Prostate gland (tissue), 2 donors: Measurements from ENCODE around the gene ROBO1. TPM values are rescaled to one million over a fixed set of nuclear protein-coding genes. Genes with fewer than 3 reads are reported as not detected.

Experiments used
- DNase-seq: peaks from one replicate; pipeline ENCODE4 v3.0.0-alpha.2; 2019; ENCODE audit warnings: low spot score
- H3K27ac ChIP-seq, 2 donors: fragments of 200-600 bp; sonication (generic); 2 replicates each; pipeline ENCODE4 v1.5.1; 2017 to 2019
- H3K27me3 ChIP-seq: fragments of 200-600 bp; sonication (generic); replicated peaks from 2 replicates; pipeline ENCODE4 v1.5.1; 2019; ENCODE audit not compliant: insufficient read depth
- H3K36me3 ChIP-seq, 2 donors: fragments of 200-600 bp; sonication (generic); 1 replicate in 1 of 2; 2 replicates in 1 of 2; pipeline versions ENCODE4 v1.5.1 to v1.8.1; 2017 to 2019
- H3K4me1 ChIP-seq: fragments of 200-600 bp; sonication (generic); replicated peaks from 2 replicates; pipeline ENCODE4 v1.5.1; 2019
- H3K4me3 ChIP-seq, 2 donors: fragments of 200-600 bp; sonication (generic); 2 replicates each; pipeline ENCODE4 v1.5.1; 2017 to 2019
- H3K9me3 ChIP-seq: fragments of 200-600 bp; sonication (generic); 2 replicates; pipeline ENCODE4 v1.5.1; 2017
- POLR2A ChIP-seq: fragments of 450-650 bp; IDR thresholded peaks from one replicate; pipeline ENCODE4 v1.6.1; 2016; ENCODE audit warnings: antibody characterized with exemption, mild to moderate bottlenecking
- POLR2AphosphoS5 ChIP-seq: sonication (generic); formaldehyde crosslinking; IDR thresholded peaks from one replicate; pipeline ENCODE4 v1.6.1; 2017; ENCODE audit warnings: antibody characterized with exemption
- WGBS: methylation state at CpG from one replicate; pipeline ENCODE4 v1.1.5; 2018; 5-methylcytosine and 5-hydroxymethylcytosine counted together
- intact Hi-C: fragments of 100-400 bp; cut with DNase I; formaldehyde crosslinking; loops from one replicate; pipeline ENCODE4 v1.14.2; 2022
- total RNA-seq, 2 donors: library from RNA; depleted of rRNA; stranded (reverse); fragments of >200 nt; gene quantifications; one replicate each; pipeline ENCODE4 v1.1.0, GENCODE V29; 2016
- TF ChIP-seq, protein P1 (sequence below), 4 experiments: fragments of 200-600 bp in 2 of 4; fragments of 450-650 bp in 2 of 4; sonication (generic) in 2 of 4; IDR thresholded peaks; 1 replicate in 3 of 4; 2 replicates in 1 of 4; pipeline ENCODE4 v1.5.1; 2016 to 2019; ENCODE audit warnings: antibody characterized with exemption in 4 of 4, mild to moderate bottlenecking in 2 of 4, moderate library complexity in 2 of 4

ROBO1 gene
- total RNA-seq, 2 donors from 2014 or later = 37.6 to 50.8 TPM

DNA sequence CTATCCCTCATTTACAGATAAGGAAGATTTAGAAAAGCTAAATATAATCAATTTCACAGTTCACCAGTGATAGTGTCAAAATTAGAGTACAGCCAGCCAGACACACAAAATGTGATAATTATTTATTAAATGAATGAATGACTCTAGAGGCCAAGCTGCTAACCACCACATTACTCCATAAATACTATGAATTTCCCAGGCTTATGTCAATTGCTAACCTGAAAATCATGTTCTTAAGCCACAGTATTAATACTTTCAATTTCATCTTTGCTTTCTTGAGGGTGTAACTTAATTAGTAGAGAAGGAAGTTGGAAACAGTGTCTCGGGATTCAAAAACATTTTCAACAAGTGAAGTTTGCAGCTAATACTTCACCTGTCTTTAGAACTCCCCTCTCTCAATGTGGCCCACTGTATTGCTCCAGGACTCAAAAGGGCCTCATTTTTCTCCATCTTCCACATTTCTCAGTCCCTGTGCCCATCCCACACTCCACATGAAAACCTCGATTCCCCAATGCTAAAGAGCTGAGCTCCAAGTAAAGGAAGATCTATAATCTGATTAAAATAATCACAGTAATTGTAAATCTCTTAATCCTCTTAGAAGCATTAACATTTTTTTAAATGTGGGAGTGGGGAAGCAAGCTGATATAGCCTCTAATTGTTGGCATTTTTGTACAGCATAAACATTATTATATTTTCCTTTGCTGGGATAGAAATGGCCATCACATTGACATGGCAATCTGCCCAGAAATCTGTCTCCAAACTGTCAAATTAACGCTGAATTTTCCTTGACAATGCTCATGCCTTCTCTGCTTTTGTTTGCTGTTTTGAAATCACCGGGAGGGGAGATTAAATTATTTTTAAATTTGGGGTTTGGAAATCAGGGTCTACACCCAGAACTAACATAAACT lies 765.1 kb downstream of the ROBO1 start:
- 62% methylated on average over 4 of the region's 4 CpGs for WGBS
- Histone ChIP-seq H3K27ac (no peak overlapping the region), H3K9me3 (no peaks in the 10 kb centered on the region), H3K27me3 (no peaks in the 10 kb centered on the region), H3K4me3 (no peak overlapping the region), H3K4me1 (no peaks in the 10 kb centered on the region), H3K36me3 (no peaks in the 10 kb centered on the region)
- no peak for DNase-seq
- TF ChIP-seq, protein P1, sequence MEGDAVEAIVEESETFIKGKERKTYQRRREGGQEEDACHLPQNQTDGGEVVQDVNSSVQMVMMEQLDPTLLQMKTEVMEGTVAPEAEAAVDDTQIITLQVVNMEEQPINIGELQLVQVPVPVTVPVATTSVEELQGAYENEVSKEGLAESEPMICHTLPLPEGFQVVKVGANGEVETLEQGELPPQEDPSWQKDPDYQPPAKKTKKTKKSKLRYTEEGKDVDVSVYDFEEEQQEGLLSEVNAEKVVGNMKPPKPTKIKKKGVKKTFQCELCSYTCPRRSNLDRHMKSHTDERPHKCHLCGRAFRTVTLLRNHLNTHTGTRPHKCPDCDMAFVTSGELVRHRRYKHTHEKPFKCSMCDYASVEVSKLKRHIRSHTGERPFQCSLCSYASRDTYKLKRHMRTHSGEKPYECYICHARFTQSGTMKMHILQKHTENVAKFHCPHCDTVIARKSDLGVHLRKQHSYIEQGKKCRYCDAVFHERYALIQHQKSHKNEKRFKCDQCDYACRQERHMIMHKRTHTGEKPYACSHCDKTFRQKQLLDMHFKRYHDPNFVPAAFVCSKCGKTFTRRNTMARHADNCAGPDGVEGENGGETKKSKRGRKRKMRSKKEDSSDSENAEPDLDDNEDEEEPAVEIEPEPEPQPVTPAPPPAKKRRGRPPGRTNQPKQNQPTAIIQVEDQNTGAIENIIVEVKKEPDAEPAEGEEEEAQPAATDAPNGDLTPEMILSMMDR (IDR thresholded peaks at IDR 0.05) = no peak
- TF ChIP-seq POLR2AphosphoS5 (no peak), POLR2A (no peak)
- intact Hi-C loops = no loop called here

DNA sequence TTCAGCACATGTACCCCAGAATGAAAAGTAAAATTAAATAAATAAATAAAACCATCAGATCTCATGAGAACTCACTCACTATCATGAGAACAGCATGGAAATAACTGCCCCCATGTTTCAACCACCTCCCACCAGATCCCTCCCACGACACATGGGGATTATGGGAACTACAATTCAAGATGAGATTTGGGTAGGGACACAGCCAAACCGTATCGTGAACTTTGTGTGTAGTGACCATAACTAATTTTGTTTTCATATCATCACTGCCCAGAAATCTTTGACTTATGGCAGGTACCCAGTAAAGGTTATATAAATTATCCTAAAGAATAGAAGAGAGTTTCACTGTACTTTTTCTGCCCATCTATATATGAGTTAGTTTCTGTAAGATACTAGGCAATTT lies 766.5 kb downstream of the ROBO1 start:
- Histone ChIP-seq H3K4me1 (no peaks in the 10 kb centered on the region), H3K27me3 (no peaks in the 10 kb centered on the region), H3K4me3 (no peak overlapping the region), H3K36me3 (no peaks in the 10 kb centered on the region), H3K9me3 (no peaks in the 10 kb centered on the region), H3K27ac (no peak overlapping the region)
- 96% methylated on average over 3 of the region's 3 CpGs for WGBS
- DNase-seq = no peak
- no peak for TF ChIP-seq POLR2A
- TF ChIP-seq, protein P1 (IDR thresholded peaks at IDR 0.05) = no peak
- no peak for TF ChIP-seq POLR2AphosphoS5
- intact Hi-C loops = no loop called here

DNA sequence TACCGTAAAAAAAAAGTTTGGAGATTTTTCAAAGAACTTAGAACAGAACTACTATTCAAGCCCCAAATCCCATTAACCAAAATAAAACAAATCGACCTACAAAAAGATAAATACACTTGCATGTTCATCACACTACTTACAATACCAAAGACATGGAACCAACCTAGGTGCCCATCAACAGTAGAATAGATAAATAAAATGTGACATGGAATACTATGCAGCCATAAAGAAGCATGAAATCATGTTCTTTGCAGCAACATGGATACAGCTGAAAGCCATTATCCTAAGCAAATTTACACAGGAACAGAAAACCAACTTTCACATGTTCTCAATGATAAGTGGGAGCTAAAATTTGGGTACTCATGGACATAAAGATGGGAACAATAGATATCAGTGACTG lies 768.7 kb downstream of the ROBO1 start:
- Histone ChIP-seq H3K9me3 (no peaks in the 10 kb centered on the region), H3K4me3 (no peak overlapping the region), H3K4me1 (no peaks in the 10 kb centered on the region), H3K27ac (no peak overlapping the region), H3K27me3 (no peaks in the 10 kb centered on the region), H3K36me3 (no peaks in the 10 kb centered on the region)
- no peak for DNase-seq
- 96% methylated on average over 2 of the region's 2 CpGs for WGBS
- TF ChIP-seq POLR2A (no peak), POLR2AphosphoS5 (no peak)
- TF ChIP-seq, protein P1 (IDR thresholded peaks at IDR 0.05) = no peak
- intact Hi-C loops = no loop called here

DNA sequence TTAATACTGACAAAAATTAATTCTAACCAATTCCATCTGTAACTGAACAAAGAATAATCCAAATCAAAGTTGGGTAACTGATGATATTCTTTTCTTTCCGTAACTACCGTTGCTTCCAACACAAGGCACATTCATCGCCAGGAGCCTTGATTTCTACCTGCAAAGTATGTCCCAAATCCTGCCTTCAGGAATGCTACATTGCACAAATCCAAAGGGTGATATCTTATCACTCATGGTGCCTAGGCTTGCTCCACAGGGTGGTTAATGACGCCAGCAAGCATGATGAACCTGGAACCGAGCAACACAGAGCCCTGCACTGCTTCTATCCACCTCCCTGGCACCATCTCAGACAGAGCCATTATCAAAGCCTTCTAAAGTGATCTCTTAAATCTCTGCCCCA lies 772.7 kb downstream of the ROBO1 start:
- no peaks in the 10 kb centered on the region for H3K4me1 ChIP-seq
- no peak overlapping the region for H3K27ac ChIP-seq
- TF ChIP-seq POLR2AphosphoS5 = no peak
- TF ChIP-seq, protein P1 (IDR thresholded peaks at IDR 0.05) = no peak
- no peak for TF ChIP-seq POLR2A
- intact Hi-C loops = no loop called here
- 97% methylated on average over 5 of the region's 5 CpGs for WGBS
- no peaks in the 10 kb centered on the region for H3K9me3 ChIP-seq
- no peaks in the 10 kb centered on the region for H3K27me3 ChIP-seq
- H3K4me3 ChIP-seq = no peak overlapping the region
- no peak for DNase-seq
- no peaks in the 10 kb centered on the region for H3K36me3 ChIP-seq
